Measurements from ENCODE around the gene UQCR11. TPM values are rescaled to one million over a fixed set of nuclear protein-coding genes. Genes with fewer than 3 reads are reported as not detected.
A peak's percentile ranks its signal among the peaks of the same experiment; 100 is the strongest.

Gene UQCR11
- total and polyA plus RNA-seq, 2 of the 4 experiments (the other 2 are of a cell fraction), result 29.2 to 177 TPM

GRCh38 chr19:1606138-1606651, 933 bp upstream of the UQCR11 start:
- no peak overlapping the region; the same call in 1 of the 2 replicates for H2BK120ac ChIP-seq (ENCODE audit: low read depth, low read length)
- POLR2A ChIA-PET (ENCODE audit: unreplicated experiment), result no interaction called here
- DNase-seq (no peak), ATAC-seq (ENCODE audit: low read depth) (peak; percentile 1; the same call in 1 of the 2 replicates)
- H3K23ac ChIP-seq (ENCODE audit: low read depth, low read length), result peak overlapping the region; percentile 74
- peak overlapping the region; percentile 49; the same call in 1 of the 2 replicates for H4K91ac ChIP-seq (ENCODE audit: insufficient read depth, low read depth, low read length)
- H3K14ac ChIP-seq (replicated peaks; ENCODE audit: low read depth, low read length), result peak overlapping the region; percentile 82
- no peak overlapping the region for H2BK20ac ChIP-seq (ENCODE audit: low read depth, low read length)
- H2AK5ac ChIP-seq (ENCODE audit: low read depth, low read length), result peak overlapping the region; percentile 83
- no peak overlapping the region for H2BK15ac ChIP-seq (ENCODE audit: low read depth, low read length)
- no peaks in the 10 kb centered on the region for H3K27me3 ChIP-seq (ENCODE audit: control insufficient read depth, insufficient read depth, low read length)
- H3K9me3 ChIP-seq (ENCODE audit: control insufficient read depth, insufficient read depth, low read length), result no peaks in the 10 kb centered on the region
- no TSS peak for BruUV-seq (replicated peaks)
- H3K9me1 ChIP-seq (ENCODE audit: insufficient read depth, low read length), result 0 out of 2 replicates have a peak, but pooled peaks cover 5% of the 10 kb centered on the region
- H4K5ac ChIP-seq (ENCODE audit: low read depth, low read length), result peak overlapping the region; percentile 32; the same call in 1 of the 2 replicates
- peak overlapping the region; percentile 75 for H2BK5ac ChIP-seq (ENCODE audit: low read depth, low read length, poor library complexity, severe bottlenecking)
- intact Hi-C loops (cut with micrococcal nuclease) (loop anchor here (2.0 to 10.0 kb wide), 2 partner anchors 45 to 189 kb away; no protein-coding TSS in a partner anchor), dilution Hi-C loops (cut with HindIII; ENCODE audit: low sequenced_read_pairs, unreplicated experiment) (no loop called here), in situ Hi-C loops (cut with MboI; ENCODE audit: low sequenced_read_pairs) (no loop called here)
- peaks cover 6 to 35% of the 10 kb centered on the region in 2 experiments; a peak in 3 of 4 replicates for H3K79me1 ChIP-seq (ENCODE audit: low read depth in 1 of 2, low read length in 2 of 2)
- WGBS, 2 experiments (ENCODE audit: extremely low coverage in 2 of 2, insufficient read length in 1 of 2), result 0% methylated on average over 1 of the region's 16 CpGs; no CpG with 5 or more reads in 1 of the 2 experiments
- no peak for TF ChIP-seq BHLHE40 (IDR thresholded peaks at IDR 0.05; ENCODE audit: low read depth, low read length)
- no peak for TF ChIP-seq CHD1 (IDR thresholded peaks at IDR 0.05; ENCODE audit: low read depth, low read length)
- peak overlapping the region; percentile 76 for H3K4ac ChIP-seq (ENCODE audit: low read depth, low read length)
- H2AFZ ChIP-seq (replicated peaks; ENCODE audit: low read length, poor library complexity), result peak overlapping the region; percentile 93
- CTCF ChIA-PET, result no interaction called here
- H3K27ac ChIP-seq (ENCODE audit: insufficient read depth, low read length), result peak overlapping the region; percentile 54
- no peak overlapping the region for H3K18ac ChIP-seq (ENCODE audit: low read depth, low read length)
- H2AK9ac ChIP-seq (replicated peaks; ENCODE audit: low read depth, low read length, poor library complexity), result peak overlapping the region; percentile 71
- no peak overlapping the region for H3K56ac ChIP-seq (ENCODE audit: extremely low read depth, insufficient read depth, low read length)
- H3K4me3 ChIP-seq (ENCODE audit: insufficient read depth, low read depth, low read length), result peak overlapping the region; percentile 57
- H3K4me2 ChIP-seq (ENCODE audit: low read depth, low read length), result peak overlapping the region; percentile 90
- peak overlapping the region; percentile 82 for H3K9ac ChIP-seq (ENCODE audit: low read depth, low read length)
- H4K8ac ChIP-seq (ENCODE audit: low read depth in 2 of 2, low read length in 2 of 2), result peak overlapping the region; percentile 78 to 89
- H4K20me1 ChIP-seq (ENCODE audit: insufficient read depth, low read length), result peaks cover 24% of the 10 kb centered on the region
- H3K36me3 ChIP-seq (ENCODE audit: control insufficient read depth, insufficient read depth, low read length), result peaks cover 14% of the 10 kb centered on the region
- H3K4me1 ChIP-seq (ENCODE audit: control insufficient read depth, insufficient read depth, low read length), result peaks cover 2% of the 10 kb centered on the region; the same call in 1 of the 2 replicates

Data from IMR-90 (cell line).